ENCODE data around the gene TRMT13.

- TF ChIP-seq, protein P1, sequence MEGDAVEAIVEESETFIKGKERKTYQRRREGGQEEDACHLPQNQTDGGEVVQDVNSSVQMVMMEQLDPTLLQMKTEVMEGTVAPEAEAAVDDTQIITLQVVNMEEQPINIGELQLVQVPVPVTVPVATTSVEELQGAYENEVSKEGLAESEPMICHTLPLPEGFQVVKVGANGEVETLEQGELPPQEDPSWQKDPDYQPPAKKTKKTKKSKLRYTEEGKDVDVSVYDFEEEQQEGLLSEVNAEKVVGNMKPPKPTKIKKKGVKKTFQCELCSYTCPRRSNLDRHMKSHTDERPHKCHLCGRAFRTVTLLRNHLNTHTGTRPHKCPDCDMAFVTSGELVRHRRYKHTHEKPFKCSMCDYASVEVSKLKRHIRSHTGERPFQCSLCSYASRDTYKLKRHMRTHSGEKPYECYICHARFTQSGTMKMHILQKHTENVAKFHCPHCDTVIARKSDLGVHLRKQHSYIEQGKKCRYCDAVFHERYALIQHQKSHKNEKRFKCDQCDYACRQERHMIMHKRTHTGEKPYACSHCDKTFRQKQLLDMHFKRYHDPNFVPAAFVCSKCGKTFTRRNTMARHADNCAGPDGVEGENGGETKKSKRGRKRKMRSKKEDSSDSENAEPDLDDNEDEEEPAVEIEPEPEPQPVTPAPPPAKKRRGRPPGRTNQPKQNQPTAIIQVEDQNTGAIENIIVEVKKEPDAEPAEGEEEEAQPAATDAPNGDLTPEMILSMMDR (IDR thresholded peaks at IDR 0.05; ENCODE audit: low read length): no peak
- no peak for TF ChIP-seq EZH2 (IDR thresholded peaks at IDR 0.05; ENCODE audit: borderline replicate concordance, low read length)
Measured at GRCh38 chr1:100142343-100142742, 9.4 kb downstream of the TRMT13 start.

All from OCI-LY1 (cell line).